Measurements from ENCODE around the gene CARTPT. TPM values are rescaled to one million over a fixed set of nuclear protein-coding genes. Genes with fewer than 3 reads are reported as not detected.

CARTPT gene
- not detected in 2 replicates for total RNA-seq

GRCh38 chr5:71719063-71719964 is at the start of gene CARTPT:
Gene CARTPT (plus strand): TSS chr5:71719275. CDS start chr5:71719294, 19 bp downstream.

Other genes starting within 250 kb of the CARTPT start
- gene MCCC2, start 131.9 kb upstream of the CARTPT start, total RNA-seq, result 14.9 and 21.8 TPM in 2 replicates